GM21619 (cell line): ENCODE measurements around the gene FLACC1.
"Not testable (repeated sequence)": the region's sequence is repeated elsewhere in the genome, so short reads cannot be mapped to it uniquely, and the experiment has no call there.

Source experiments
- ATAC-seq: cut with Tn5 transposase; IDR thresholded peaks from one replicate; pipeline ENCODE4 v1.9.1; 2021; ENCODE audit not compliant: unreplicated experiment

Gene FLACC1

GRCh38 chr2:201357221-201357620 is at the start of gene FLACC1:
FLACC1 (minus strand) TSS chr2:201357345; CDS start chr2:201351404, 5,941 bp downstream.
- ATAC-seq, result no peak

GRCh38 chr2:201406077-201406662 is 49.0 kb upstream of the FLACC1 start:
- no peak for ATAC-seq

- ATAC-seq, result no peak
These were observed 47.6 kb upstream of the FLACC1 start for GRCh38 chr2:201404699-201405280.

GRCh38 chr2:201403880-201404279 is 46.7 kb upstream of the FLACC1 start:
- no peak for ATAC-seq

- ATAC-seq, result no peak
These were observed 45.8 kb upstream of the FLACC1 start for GRCh38 chr2:201402651-201403562.

- ATAC-seq, result no peak
These were observed 44.7 kb upstream of the FLACC1 start for GRCh38 chr2:201401815-201402214.

- no peak for ATAC-seq
These were observed 39.5 kb upstream of the FLACC1 start for GRCh38 chr2:201396595-201396994.

GRCh38 chr2:201383136-201383535 is 26.0 kb upstream of the FLACC1 start:
- ATAC-seq, result no peak

GRCh38 chr2:201378496-201379397 is 21.6 kb upstream of the FLACC1 start:
- no peak for ATAC-seq

GRCh38 chr2:201377218-201377617 is 20.1 kb upstream of the FLACC1 start:
- no peak for ATAC-seq

GRCh38 chr2:201369775-201370174 is 12.6 kb upstream of the FLACC1 start:
- ATAC-seq, result no peak

GRCh38 chr2:201369318-201369717 is 12.2 kb upstream of the FLACC1 start:
- not testable (repeated sequence) for ATAC-seq

GRCh38 chr2:201366146-201366545 is 9.0 kb upstream of the FLACC1 start:
- no peak for ATAC-seq

GRCh38 chr2:201363857-201364560 is 6.9 kb upstream of the FLACC1 start:
- peak; percentile 58 for ATAC-seq

GRCh38 chr2:201362396-201362795 is 5.3 kb upstream of the FLACC1 start:
- no peak for ATAC-seq

- no peak for ATAC-seq
These were observed 4.1 kb upstream of the FLACC1 start for GRCh38 chr2:201361078-201361733.

GRCh38 chr2:201360256-201360655 is 3.1 kb upstream of the FLACC1 start:
- no peak for ATAC-seq

- no peak for ATAC-seq
These were observed 1.5 kb upstream of the FLACC1 start for GRCh38 chr2:201358684-201359083.

GRCh38 chr2:201353116-201353515 is 4.0 kb downstream of the FLACC1 start:
- no peak for ATAC-seq

GRCh38 chr2:201350879-201351278 is 6.3 kb downstream of the FLACC1 start:
- no peak for ATAC-seq
